HL-60 (cell line): ENCODE measurements around the gene STAB2.

Source experiments
- DNase-seq, 2 experiments: peaks; one replicate each; pipeline ENCODE4 v3.0.0-alpha.2; 2010 to 2020; ENCODE audit warnings: low read depth in 1 of 2, low spot score in 1 of 2
- H3K27ac ChIP-seq: fragments of 250-450 bp; sonication (Bioruptor Pico); replicated peaks from 2 replicates; pipeline ENCODE4 v1.5.1; 2020; ENCODE audit warnings: mild to moderate bottlenecking, moderate library complexity
- H3K27me3 ChIP-seq: fragments of 250-450 bp; sonication (Bioruptor Pico); 2 replicates; pipeline ENCODE4 v1.5.1; 2021; ENCODE audit warnings: mild to moderate bottlenecking, moderate library complexity; ENCODE audit not compliant: insufficient read depth, poor library complexity, severe bottlenecking
- H3K4me3 ChIP-seq: replicated peaks from 2 replicates; pipeline ENCODE4 v1.5.1; 2011; ENCODE audit warnings: mild to moderate bottlenecking, control low read depth, low read length; ENCODE audit not compliant: insufficient read depth
- CTCF ChIP-seq: IDR thresholded peaks from one replicate; pipeline ENCODE4 v1.5.1; 2011; ENCODE audit warnings: low read length, control low read depth, inconsistent platforms; ENCODE audit not compliant: insufficient read depth
- GABPA ChIP-seq: IDR thresholded peaks from 2 replicates; pipeline ENCODE4 v1.6.1; 2012; ENCODE audit warnings: low read depth
- POLR2AphosphoS5 ChIP-seq: IDR thresholded peaks from 2 replicates; pipeline ENCODE4 v1.6.1; 2012; ENCODE audit warnings: low read depth
- REST ChIP-seq: IDR thresholded peaks from 2 replicates; pipeline ENCODE4 v1.6.1; 2012; ENCODE audit warnings: low read depth; ENCODE audit not compliant: insufficient replicate concordance
- SPI1 ChIP-seq: IDR thresholded peaks from 2 replicates; pipeline ENCODE4 v1.6.1; 2012; ENCODE audit warnings: low read depth, mild to moderate bottlenecking, borderline replicate concordance

STAB2 gene

GRCh38 chr12:103657331-103657730 is 70.3 kb downstream of the STAB2 start:
- no peak overlapping the region for H3K27ac ChIP-seq
- no peak overlapping the region for H3K4me3 ChIP-seq
- no peak for TF ChIP-seq SPI1
- no peak for TF ChIP-seq CTCF
- TF ChIP-seq REST = no peak
- no peak for DNase-seq
- H3K27me3 ChIP-seq = peaks cover 15% of the 10 kb centered on the region

- H3K4me3 ChIP-seq = no peak overlapping the region
- no peak overlapping the region for H3K27ac ChIP-seq
- no peak for DNase-seq
- no peak for TF ChIP-seq GABPA
- no peak for TF ChIP-seq REST
- no peak for TF ChIP-seq SPI1
- TF ChIP-seq CTCF = no peak
- TF ChIP-seq POLR2AphosphoS5 = no peak
- H3K27me3 ChIP-seq = peaks cover 13% of the 10 kb centered on the region
Observed at GRCh38 chr12:103664626-103665025, 77.6 kb downstream of the STAB2 start.

GRCh38 chr12:103665971-103666370 is 78.9 kb downstream of the STAB2 start:
- no peak overlapping the region for H3K4me3 ChIP-seq
- peaks cover 13% of the 10 kb centered on the region for H3K27me3 ChIP-seq
- DNase-seq = no peak
- TF ChIP-seq POLR2AphosphoS5 = no peak
- no peak for TF ChIP-seq SPI1
- no peak for TF ChIP-seq GABPA
- TF ChIP-seq REST = no peak
- no peak for TF ChIP-seq CTCF
- H3K27ac ChIP-seq = no peak overlapping the region
